Activated CD4-positive, alpha-beta T cell treated with anti-CD3 and anti-CD28 coated beads for 1 hour (primary cell): ENCODE data around the gene PPP1R9B.

Experiments
- DNase-seq: peaks from one replicate; pipeline ENCODE4 v3.0.0-alpha.2; 2020

PPP1R9B gene

GRCh38 chr17:50103252-50103651 is 47.2 kb downstream of the PPP1R9B start:
- DNase-seq: no peak

DNA sequence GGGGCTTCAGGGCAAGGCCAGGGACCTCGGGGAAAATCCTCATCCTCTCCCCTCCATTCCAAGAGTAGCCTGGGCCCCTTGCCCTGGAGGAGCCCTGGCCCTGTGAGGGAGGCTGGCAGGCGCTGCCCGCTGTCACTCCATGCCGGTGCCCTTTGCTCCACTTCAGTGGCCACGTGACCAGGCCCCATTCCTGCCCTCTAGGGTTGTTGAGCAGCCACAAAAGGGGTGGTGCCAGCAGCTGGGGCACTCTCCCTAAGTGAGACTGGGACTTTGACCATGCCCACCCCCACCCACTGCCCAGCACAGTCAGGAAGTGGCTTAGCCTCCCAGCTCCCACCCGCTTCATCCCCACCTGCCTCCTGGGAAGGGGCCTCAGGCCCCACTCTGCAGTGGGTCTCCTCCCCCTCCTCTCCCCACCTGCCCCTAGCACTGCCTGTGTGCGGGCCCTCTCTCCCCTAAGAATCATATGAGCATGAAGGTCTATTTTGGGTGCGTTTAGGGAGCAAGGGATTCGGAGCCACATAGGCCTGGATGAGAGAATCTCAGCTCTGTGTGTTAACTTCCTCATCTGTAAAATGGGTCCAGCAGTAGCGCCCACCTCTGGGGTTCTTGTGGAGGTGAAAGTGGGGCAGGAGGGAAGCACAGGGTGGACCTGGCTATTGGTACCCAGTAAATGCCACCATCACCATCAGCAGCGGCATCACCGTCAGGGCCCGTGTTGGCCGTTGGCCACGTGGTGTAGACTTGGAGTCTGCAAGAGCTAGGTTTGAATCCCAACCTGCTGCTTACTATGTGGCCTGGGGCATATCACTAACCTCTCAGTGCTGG is 48.1 kb downstream of the PPP1R9B start:
- DNase-seq: no peak

DNA sequence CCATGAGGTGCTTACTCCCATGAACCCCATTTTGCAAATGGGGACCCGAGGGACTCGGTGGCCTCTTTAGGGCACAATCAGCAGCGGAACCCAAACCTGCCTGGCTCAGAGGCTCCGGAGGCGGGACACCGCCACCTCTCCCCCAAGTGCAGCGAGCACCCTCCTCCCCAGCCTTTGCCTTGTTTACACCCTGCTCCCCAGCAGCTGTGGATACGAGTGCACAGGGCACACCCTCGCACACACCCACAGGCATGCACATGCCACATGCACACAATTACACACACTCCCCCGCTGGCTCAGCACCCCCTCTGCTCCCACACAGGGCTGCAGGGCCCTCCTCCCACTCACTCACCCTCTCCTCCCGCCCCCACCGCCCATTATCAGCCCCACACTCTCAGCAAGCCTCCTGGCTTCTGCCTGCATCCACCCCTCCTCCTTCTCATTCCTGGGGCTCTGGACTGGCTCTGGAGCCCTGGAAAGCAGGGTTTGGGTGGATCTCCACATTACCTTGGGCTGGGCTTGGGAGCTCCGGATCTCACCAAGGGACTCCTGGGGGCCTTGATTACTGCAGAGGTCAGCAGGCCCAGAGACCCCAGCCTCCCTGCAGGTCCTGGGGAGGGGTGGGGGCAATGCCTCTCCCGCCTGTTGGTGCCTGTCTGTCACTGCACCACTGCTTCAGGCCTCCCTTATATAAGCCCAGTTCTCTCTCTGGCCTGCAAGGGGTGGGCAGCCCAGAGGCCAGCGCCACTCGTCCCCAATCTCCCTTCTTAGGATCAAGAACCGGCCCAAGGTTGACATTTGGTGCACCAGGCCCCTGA is 48.9 kb downstream of the PPP1R9B start:
- DNase-seq: no peak

- DNase-seq: no peak
Measured at GRCh38 chr17:50100921-50101345, 49.5 kb downstream of the PPP1R9B start.

DNA sequence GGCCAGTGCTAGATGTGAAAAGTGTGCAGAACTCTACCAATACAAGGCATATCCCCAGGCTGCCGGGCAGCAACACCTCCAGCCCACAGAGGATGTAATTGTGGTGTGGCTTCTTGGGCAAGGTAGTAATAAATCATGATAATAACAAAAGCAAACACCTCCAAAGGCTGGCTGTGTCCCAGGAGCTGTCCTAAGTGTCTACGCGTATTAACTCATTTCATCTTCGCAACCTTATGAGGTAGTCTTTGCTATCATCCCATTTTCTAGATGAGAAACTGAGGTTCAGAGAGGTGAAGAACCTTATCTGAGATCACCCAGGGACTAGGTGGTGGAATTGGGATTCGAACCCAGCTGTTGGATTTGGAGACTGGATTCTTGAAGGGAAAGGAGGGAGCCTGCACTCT is 50.0 kb downstream of the PPP1R9B start:
- no peak for DNase-seq

- DNase-seq: no peak
Measured at GRCh38 chr17:50099003-50099402, 51.5 kb downstream of the PPP1R9B start.

DNA sequence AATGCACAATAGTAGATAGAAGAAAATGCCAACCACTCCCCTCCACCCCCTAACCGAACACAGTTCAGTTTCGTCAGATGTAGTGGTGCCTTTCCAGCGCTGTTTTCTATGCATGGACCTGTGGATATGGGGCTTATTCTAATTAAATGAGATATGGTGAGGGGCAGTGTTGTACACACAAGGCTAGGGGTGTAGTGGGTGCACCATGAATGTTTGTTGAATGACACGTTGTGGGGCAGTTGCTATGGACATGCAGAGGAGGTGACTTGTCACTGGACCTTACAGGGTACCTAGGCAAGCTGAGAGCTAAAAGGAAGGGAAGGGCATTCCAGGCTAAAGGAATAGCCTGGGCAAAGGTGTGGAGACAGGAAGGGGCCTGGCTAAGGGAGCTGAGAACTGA is 51.9 kb downstream of the PPP1R9B start:
- no peak for DNase-seq

DNA sequence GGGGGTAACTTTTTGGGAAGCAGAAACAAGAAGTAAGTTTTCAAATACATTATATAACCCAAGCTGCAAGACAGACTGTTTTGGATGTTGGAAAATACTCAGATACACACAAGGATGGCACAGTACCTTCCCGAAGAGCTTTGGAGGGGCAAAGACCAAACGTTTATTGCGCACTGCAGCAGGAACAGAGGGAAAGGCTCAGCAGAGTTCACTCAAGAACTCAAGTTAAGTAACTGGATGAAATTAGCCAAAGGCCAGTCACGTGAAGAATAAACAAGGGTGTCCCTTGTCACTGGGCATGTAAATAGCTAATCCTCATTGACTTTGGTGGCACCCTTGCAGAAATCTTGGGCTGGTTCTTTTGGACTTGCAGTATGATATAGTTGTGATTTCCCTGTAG is 52.6 kb downstream of the PPP1R9B start:
- DNase-seq: no peak

GRCh38 chr17:50097455-50097854 is 53.0 kb downstream of the PPP1R9B start:
- DNase-seq: no peak

DNA sequence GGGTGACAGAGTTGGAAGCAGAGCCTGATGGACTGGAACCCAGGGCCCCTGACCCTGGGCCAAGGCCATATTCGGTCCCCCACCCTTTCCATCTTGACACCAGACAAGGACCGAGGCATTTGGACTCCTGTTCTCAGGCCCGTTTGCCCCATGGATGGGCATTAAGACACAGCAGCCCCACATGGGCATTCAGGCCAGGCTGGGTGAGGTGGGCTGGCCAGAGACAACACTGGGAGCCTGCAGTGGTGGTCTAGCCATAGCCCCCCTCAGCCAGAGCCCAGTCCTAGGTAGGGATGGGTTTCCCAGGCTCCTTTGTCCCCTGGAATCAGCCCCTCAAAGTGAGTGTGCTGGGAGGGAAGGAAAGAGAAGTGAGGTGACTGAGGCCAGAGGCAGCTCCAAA is 53.7 kb downstream of the PPP1R9B start:
- no peak for DNase-seq

- no peak for DNase-seq
Measured at GRCh38 chr17:50096092-50096491, 54.4 kb downstream of the PPP1R9B start.

DNA sequence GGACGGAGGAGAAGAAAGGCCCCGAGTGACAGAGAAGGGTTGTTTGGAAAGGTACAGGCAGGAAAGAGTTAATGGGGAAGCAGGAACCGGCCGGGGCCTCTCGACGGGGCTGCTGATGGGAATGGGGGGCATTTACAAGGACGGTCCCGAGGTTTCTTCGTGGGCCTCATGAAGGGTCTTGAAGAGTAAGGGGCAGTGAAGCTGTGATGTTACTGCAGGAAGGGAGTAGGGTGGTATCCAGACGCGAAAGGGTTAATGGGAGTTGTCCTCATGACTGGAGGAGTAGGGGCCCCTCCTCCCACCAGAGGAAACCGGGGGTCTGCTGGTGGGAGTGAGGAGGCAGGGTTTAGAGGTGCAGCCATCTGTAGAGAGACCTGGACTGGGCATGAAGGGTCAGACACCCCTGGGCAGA is 54.8 kb downstream of the PPP1R9B start:
- DNase-seq: no peak

DNA sequence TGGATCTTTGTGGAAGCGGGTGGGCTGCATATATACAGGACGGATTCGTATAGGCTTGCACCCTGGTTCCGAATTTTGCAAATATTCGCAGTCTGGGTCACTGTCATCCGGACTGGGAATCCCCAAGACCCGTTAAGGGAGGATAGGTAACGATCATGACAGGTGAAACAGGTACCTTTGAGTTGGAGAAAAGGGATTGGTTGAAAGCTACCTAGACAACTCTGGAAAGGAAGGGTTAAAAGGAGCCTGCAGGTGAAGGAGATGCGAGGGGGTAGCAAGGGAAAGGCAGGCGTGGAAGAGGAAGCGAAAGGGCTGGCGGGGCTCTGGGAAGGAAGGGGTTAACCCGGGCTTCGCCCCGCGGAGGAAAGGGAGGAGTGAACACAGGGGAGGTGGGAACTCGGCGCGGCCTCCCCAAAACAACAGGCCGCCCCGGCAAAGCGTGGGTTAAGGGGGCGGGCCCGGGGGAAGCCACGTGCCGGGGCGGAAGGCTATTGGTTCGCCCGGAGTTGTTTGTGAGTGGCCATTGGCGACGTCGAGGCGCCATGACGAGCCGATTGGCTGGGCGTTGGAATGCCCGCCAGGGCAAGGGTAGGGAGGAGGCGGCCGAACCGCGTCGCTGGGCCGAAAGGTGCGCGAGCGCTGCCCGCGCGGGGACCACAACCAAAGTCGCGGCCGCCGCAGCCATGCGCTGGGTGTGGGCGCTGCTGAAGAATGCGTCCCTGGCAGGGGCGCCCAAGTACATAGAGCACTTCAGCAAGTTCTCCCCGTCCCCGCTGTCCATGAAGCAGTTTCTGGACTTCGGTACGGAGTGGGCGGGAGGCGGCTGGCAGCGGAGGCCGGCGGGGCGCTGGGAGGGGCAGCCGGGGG is 55.5 kb downstream of the PPP1R9B start, which contains the start of gene PDK2:
TSS of gene PDK2 (plus strand) at position 599 of the 867 bp plus-strand sequence. CDS start at position 684, 85 bp downstream.
- DNase-seq: peak; percentile 93

GRCh38 chr17:50094243-50094752 is 56.2 kb downstream of the PPP1R9B start:
- DNase-seq: peak; percentile 78

DNA sequence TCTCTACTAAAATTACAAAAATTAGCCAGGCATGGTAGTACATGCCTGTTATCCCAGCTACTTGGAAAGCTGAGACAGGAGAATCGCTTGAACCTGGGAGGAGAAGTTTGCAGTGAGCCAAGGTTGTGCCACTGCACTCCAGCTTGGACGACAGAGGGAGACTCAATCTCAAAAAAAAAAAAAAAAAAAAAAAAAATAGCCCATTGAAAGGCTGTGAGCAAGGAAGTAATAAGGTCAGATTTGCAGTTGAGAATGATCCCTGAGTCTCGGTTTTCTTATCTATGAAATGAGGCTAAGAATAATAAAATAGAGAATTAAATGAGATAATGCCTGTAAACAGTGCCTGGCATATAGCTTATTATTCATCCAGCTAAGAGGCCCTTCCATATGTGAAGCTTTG is 56.7 kb downstream of the PPP1R9B start:
- no peak for DNase-seq

GRCh38 chr17:50093246-50093645 is 57.2 kb downstream of the PPP1R9B start:
- no peak for DNase-seq

DNA sequence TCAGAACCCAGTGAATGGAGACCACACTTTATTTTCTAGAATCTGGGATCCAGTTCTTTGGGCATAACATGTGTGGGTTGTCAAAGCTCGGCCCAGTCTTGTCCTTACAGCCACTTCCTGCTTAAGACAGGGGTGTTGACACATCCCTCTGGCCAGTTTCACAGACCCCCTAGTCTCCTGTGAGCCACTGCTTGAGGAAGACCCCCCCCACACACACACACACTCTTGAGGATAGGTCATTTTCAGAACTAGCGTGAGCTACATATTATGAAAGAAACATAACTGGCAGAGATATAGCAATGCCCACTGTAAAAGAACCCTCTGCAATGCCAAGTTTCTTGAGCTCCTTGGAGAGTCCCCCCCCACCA is 58.6 kb downstream of the PPP1R9B start:
- DNase-seq: no peak

DNA sequence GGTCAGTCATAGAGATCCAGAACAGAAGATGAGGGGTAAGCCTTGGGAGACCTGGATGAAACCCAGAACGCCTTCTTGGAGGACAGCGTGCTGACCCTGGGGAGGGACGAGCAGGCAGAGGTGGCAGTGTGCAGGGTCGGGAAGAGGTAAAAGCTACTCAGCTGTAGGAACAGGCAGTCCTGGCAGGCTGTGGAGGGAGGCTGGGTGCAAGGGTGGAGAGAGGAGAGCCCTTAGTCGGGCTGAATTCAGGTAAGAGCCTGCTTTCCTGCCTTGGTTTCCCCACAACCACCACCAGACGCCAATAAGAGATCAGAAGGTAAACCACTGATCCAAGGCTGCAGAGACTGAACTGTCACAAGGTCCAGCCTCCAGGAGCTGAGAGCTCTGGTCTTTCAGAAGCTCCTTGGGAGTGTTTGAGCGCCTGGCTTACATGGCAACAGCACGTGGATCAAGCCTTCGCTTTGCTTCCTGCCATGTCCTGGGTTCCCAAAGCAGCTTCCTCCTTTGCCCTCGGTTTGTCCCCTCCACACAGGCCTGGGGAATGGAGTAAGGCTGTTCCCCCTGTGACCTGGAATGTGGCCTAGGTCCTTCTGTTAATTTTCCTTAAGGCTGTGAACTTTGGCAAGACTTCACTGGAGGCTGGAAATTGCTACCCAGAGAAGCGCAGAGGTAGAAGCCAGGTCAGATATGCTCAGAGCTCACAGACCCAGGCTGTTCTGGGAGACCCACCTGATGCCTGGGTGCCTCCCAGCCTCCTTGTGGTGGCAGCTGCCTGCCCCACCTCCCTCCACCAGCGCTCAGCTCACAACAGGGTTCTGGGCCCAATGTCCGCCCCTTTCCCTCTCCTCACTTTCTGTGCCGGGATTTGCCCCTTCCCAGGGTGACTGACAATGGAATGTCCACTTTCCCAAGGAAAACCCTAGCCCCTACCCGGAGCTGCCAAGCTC is 59.2 kb downstream of the PPP1R9B start:
- no peak for DNase-seq

DNA sequence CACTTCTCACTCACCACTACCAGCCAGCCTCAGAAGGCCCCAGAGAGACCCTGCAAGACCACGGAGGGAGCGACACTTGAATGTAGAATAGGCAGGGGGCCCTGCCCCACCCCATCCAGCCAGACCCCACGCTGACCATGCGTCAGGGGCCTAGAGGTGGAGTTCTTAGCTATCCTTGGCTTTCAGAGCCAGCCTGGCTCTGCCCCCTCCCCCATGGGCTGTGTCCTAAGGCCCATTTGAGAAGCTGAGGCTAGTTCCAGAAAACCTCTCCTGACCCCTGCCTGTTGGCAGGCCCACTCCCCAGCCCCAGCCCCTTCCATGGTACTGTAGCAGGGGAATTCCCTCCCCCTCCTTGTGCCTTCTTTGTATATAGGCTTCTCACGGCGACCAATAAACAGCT is 60.4 kb downstream of the PPP1R9B start:
- DNase-seq: no peak

DNA sequence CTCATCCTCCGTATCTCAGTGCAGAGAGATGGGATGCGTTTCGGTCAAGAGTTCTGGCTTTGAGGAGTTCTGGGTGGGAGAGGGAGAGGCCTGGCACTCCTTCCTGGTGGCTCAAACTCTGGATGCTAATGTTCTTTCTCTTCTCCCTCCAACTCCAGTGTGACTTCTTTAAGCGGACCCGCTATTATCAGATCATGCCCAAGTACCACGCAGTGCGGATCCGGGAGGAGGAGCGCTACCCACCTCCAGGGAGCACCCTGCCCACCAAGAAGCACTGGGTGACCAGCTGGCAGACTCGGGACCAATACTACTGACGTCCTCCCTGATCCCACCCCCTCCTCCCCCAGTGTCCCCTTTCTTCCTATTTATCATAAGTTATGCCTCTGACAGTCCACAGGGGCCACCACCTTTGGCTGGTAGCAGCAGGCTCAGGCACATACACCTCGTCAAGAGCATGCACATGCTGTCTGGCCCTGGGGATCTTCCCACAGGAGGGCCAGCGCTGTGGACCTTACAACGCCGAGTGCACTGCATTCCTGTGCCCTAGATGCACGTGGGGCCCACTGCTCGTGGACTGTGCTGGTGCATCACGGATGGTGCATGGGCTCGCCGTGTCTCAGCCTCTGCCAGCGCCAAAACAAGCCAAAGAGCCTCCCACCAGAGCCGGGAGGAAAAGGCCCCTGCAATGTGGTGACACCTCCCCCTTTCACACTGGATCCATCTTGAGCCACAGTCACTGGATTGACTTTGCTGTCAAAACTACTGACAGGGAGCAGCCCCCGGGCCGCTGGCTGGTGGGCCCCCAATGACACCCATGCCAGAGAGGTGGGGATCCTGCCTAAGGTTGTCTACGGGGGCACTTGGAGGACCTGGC is 61.3 kb downstream of the PPP1R9B start:
- no peak for DNase-seq
